CD4-positive, alpha-beta T cell treated with Interleukin-4 for 1 hour (primary cell): Measurements from ENCODE around the gene THAP8.

Source experiments
- DNase-seq, 2 donors: peaks; one replicate each; pipeline ENCODE4 v3.0.0-alpha.2; 2020 to 2022

Gene THAP8

GRCh38 chr19:36028313-36029041 is 25.6 kb downstream of the THAP8 start:
- no peak for DNase-seq

- DNase-seq = no peak
Observed at GRCh38 chr19:36027696-36028095, 26.4 kb downstream of the THAP8 start.

- no peak for DNase-seq
Observed at GRCh38 chr19:36026091-36026876, 27.8 kb downstream of the THAP8 start.

GRCh38 chr19:36025541-36025940 is 28.5 kb downstream of the THAP8 start:
- DNase-seq = no peak

GRCh38 chr19:36023432-36023831 is 30.7 kb downstream of the THAP8 start:
- DNase-seq = no peak

GRCh38 chr19:36019061-36019670 is 34.9 kb downstream of the THAP8 start:
- DNase-seq = no peak

GRCh38 chr19:36014012-36014924 is 39.8 kb downstream of the THAP8 start, which contains the start of gene ALKBH6:
Gene ALKBH6 (minus strand): TSS chr19:36014213. CDS start chr19:36013397, 816 bp downstream.
- DNase-seq = peak; percentile 99

- no peak for DNase-seq
Observed at GRCh38 chr19:36013280-36014011, 40.6 kb downstream of the THAP8 start.

GRCh38 chr19:36010402-36010801 is 43.7 kb downstream of the THAP8 start:
- DNase-seq = no peak

GRCh38 chr19:36009633-36010379 is 44.3 kb downstream of the THAP8 start:
- no peak for DNase-seq

GRCh38 chr19:36009220-36009619 is 44.9 kb downstream of the THAP8 start:
- peak; percentile 23 to 37 for DNase-seq

GRCh38 chr19:36008336-36008978 is 45.6 kb downstream of the THAP8 start, which contains the start of gene SYNE4:
Gene SYNE4 (minus strand): TSS chr19:36008813. CDS start chr19:36008681, 132 bp downstream.
- no peak for DNase-seq

GRCh38 chr19:36006955-36007354 is 47.1 kb downstream of the THAP8 start:
- DNase-seq = no peak

GRCh38 chr19:36003284-36003683 is 50.8 kb downstream of the THAP8 start:
- DNase-seq = no peak

- no peak for DNase-seq
Observed at GRCh38 chr19:36001605-36002004, 52.5 kb downstream of the THAP8 start.

GRCh38 chr19:35996777-35997176 is 57.3 kb downstream of the THAP8 start:
- no peak for DNase-seq

- peak; percentile 92 to 93 for DNase-seq
Observed at GRCh38 chr19:35995048-35995993, 58.8 kb downstream of the THAP8 start, which contains the start of gene SDHAF1. Gene SDHAF1 (plus strand): TSS chr19:35995188. CDS start chr19:35995275, 87 bp downstream.

GRCh38 chr19:35993923-35994598 is 60.0 kb downstream of the THAP8 start:
- no peak for DNase-seq
